GM23338 (cell line): ENCODE data around the gene MZB1. TPM values are rescaled to one million over a fixed set of nuclear protein-coding genes. Genes with fewer than 3 reads are reported as not detected.

Experiments
- ATAC-seq: fragments of 200-7000 bp; cut with Tn5 transposase; 3 replicates; pipeline ENCODE4 v1.9.1; 2020
- DNase-seq: peaks from one replicate; pipeline ENCODE4 v3.0.0-alpha.2; 2015; ENCODE audit warnings: low spot score
- H2AFZ ChIP-seq: fragments of 200-600 bp; sonication (generic); 2 replicates; pipeline ENCODE4 v1.8.0; 2016; ENCODE audit warnings: antibody characterized with exemption, mild to moderate bottlenecking, moderate library complexity
- H3F3A ChIP-seq: fragments of 200-600 bp; sonication (generic); replicated peaks from 2 replicates; pipeline ENCODE4 v1.8.0; 2017; ENCODE audit warnings: antibody characterized with exemption, mixed run types, low read depth
- H3K27ac ChIP-seq: fragments of 200-600 bp; sonication (generic); 2 replicates; pipeline ENCODE4 v1.6.1; 2016; ENCODE audit warnings: low read depth
- H3K27me3 ChIP-seq: fragments of 200-600 bp; sonication (generic); 2 replicates; pipeline ENCODE4 v1.8.0; 2016; ENCODE audit warnings: mild to moderate bottlenecking, mixed run types, moderate library complexity; ENCODE audit not compliant: insufficient read depth
- H3K36me3 ChIP-seq: fragments of 200-600 bp; sonication (generic); 2 replicates; pipeline ENCODE4 v1.8.0; 2016; ENCODE audit warnings: mild to moderate bottlenecking; ENCODE audit not compliant: insufficient read depth
- H3K4me1 ChIP-seq: fragments of 200-600 bp; sonication (generic); 2 replicates; pipeline ENCODE4 v1.8.0; 2016; ENCODE audit warnings: mild to moderate bottlenecking, moderate library complexity; ENCODE audit not compliant: insufficient read depth
- H3K4me2 ChIP-seq: fragments of 200-600 bp; sonication (generic); 2 replicates; pipeline ENCODE4 v1.7.1; 2017; ENCODE audit warnings: mixed run types
- H3K4me3 ChIP-seq: fragments of 200-600 bp; sonication (generic); 2 replicates; pipeline ENCODE4 v1.6.1; 2016; ENCODE audit warnings: mixed run types
- H3K79me2 ChIP-seq: fragments of 200-600 bp; sonication (generic); replicated peaks from 2 replicates; pipeline ENCODE4 v1.8.0; 2017; ENCODE audit warnings: mild to moderate bottlenecking; ENCODE audit not compliant: insufficient read depth
- H3K9me2 ChIP-seq: fragments of 200-600 bp; sonication (generic); 2 replicates; pipeline ENCODE4 v1.8.0; 2017; ENCODE audit not compliant: insufficient read depth
- H4K20me1 ChIP-seq: fragments of 200-600 bp; sonication (generic); replicated peaks from 2 replicates; pipeline ENCODE4 v1.8.0; 2017; ENCODE audit warnings: mild to moderate bottlenecking; ENCODE audit not compliant: insufficient read depth
- H3K27ac Mint-ChIP-seq: 2 replicates; pipeline ENCODE4 v1.8.0; 2020; ENCODE audit warnings: inconsistent platforms, mild to moderate bottlenecking, moderate library complexity, mixed read lengths
- H3K27me3 Mint-ChIP-seq: 3 replicates; pipeline ENCODE4 v1.8.0; 2022; ENCODE audit warnings: low read depth, mild to moderate bottlenecking, moderate library complexity, mixed read lengths, inconsistent platforms; ENCODE audit not compliant: insufficient read depth, poor library complexity
- H3K36me3 Mint-ChIP-seq: 3 replicates; pipeline ENCODE4 v1.8.0; 2021; ENCODE audit warnings: low read depth, mild to moderate bottlenecking, inconsistent platforms, moderate library complexity, mixed read lengths
- H3K4me1 Mint-ChIP-seq: 3 replicates; pipeline ENCODE4 v1.8.0; 2020; ENCODE audit warnings: mild to moderate bottlenecking, inconsistent platforms, mixed read lengths
- H3K4me3 Mint-ChIP-seq: 3 replicates; pipeline ENCODE4 v1.8.0; 2021; ENCODE audit warnings: moderate library complexity, mild to moderate bottlenecking, inconsistent platforms, mixed read lengths
- H3K9me3 Mint-ChIP-seq: 3 replicates; pipeline ENCODE4 v1.8.0; 2020; ENCODE audit warnings: moderate library complexity, mild to moderate bottlenecking, inconsistent platforms, mixed read lengths
- CREB1 ChIP-seq: fragments of 250-450 bp; sonication (Bioruptor Pico); IDR thresholded peaks from 2 replicates; pipeline ENCODE4 v1.5.0; 2020; ENCODE audit warnings: low read depth, mild to moderate bottlenecking, moderate library complexity
- EZH2 ChIP-seq: fragments of 200-600 bp; sonication (generic); IDR thresholded peaks from one replicate; pipeline ENCODE4 v1.8.0; 2017; ENCODE audit warnings: antibody characterized with exemption, mild to moderate bottlenecking, low read depth; ENCODE audit not compliant: unreplicated experiment
- EZH2phosphoT487 ChIP-seq: fragments of 200-600 bp; sonication (generic); IDR thresholded peaks from one replicate; pipeline ENCODE4 v1.8.1; 2018; ENCODE audit warnings: antibody characterized with exemption; ENCODE audit not compliant: unreplicated experiment
- JUNB ChIP-seq: IDR thresholded peaks from one replicate; pipeline ENCODE4 v1.6.1; 2016; ENCODE audit warnings: antibody characterized with exemption; ENCODE audit not compliant: unreplicated experiment
- NANOG ChIP-seq: IDR thresholded peaks from 2 replicates; pipeline ENCODE4 v1.6.1; 2016; ENCODE audit warnings: antibody characterized with exemption, borderline replicate concordance
- POLR2AphosphoS5 ChIP-seq: IDR thresholded peaks from 2 replicates; pipeline ENCODE4 v1.6.1; 2016; ENCODE audit warnings: antibody characterized with exemption, low read depth
- STAT1 ChIP-seq: IDR thresholded peaks from one replicate; pipeline ENCODE4 v1.6.1; 2016; ENCODE audit warnings: antibody characterized with exemption; ENCODE audit not compliant: unreplicated experiment
- ZNF114 ChIP-seq: fragments of 250-450 bp; sonication (Bioruptor Pico); IDR thresholded peaks from 2 replicates; pipeline ENCODE4 v1.5.0; 2020; ENCODE audit warnings: mild to moderate bottlenecking, moderate library complexity
- ZNF331 ChIP-seq: fragments of 250-450 bp; sonication (Bioruptor Pico); IDR thresholded peaks from 2 replicates; pipeline ENCODE4 v1.5.0; 2020; ENCODE audit warnings: low read depth, mild to moderate bottlenecking, moderate library complexity
- polyA plus RNA-seq: library from polyadenylated mRNA; unstranded; fragments of >200 nt; fragmentation: Nextera tagmentation; extraction: Ambion mirVana; gene quantifications from 2 replicates; pipeline ENCODE4 v1.2.1, GENCODE V29; 2016
- total RNA-seq: library from RNA; depleted of rRNA; stranded (reverse); fragments of >200 nt; shearing (Covaris generic); gene quantifications from 2 replicates; pipeline ENCODE4 v1.2.3, GENCODE V29; 2014
- TF ChIP-seq, protein P1 (sequence below): IDR thresholded peaks from 2 replicates; pipeline ENCODE4 v1.6.1; 2016; ENCODE audit warnings: antibody characterized with exemption
- TF ChIP-seq, protein P2 (sequence below): IDR thresholded peaks from one replicate; pipeline ENCODE4 v1.6.1; 2018; ENCODE audit warnings: antibody characterized with exemption; ENCODE audit not compliant: unreplicated experiment
- TF ChIP-seq, protein P3 (sequence below), 2 experiments: fragments of 200-600 bp in 1 of 2; sonication (generic) in 1 of 2; conservative IDR thresholded peaks; 2 replicates each; pipeline versions ENCODE4 v1.5.1 to v1.6.1; 2016 to 2017; ENCODE audit warnings: antibody characterized with exemption in 2 of 2, low read depth in 2 of 2, mild to moderate bottlenecking in 2 of 2, moderate library complexity in 1 of 2

The MZB1 gene
- total and polyA plus RNA-seq, 2 experiments from 2014 or later: 0.52 to 1.6 TPM

DNA sequence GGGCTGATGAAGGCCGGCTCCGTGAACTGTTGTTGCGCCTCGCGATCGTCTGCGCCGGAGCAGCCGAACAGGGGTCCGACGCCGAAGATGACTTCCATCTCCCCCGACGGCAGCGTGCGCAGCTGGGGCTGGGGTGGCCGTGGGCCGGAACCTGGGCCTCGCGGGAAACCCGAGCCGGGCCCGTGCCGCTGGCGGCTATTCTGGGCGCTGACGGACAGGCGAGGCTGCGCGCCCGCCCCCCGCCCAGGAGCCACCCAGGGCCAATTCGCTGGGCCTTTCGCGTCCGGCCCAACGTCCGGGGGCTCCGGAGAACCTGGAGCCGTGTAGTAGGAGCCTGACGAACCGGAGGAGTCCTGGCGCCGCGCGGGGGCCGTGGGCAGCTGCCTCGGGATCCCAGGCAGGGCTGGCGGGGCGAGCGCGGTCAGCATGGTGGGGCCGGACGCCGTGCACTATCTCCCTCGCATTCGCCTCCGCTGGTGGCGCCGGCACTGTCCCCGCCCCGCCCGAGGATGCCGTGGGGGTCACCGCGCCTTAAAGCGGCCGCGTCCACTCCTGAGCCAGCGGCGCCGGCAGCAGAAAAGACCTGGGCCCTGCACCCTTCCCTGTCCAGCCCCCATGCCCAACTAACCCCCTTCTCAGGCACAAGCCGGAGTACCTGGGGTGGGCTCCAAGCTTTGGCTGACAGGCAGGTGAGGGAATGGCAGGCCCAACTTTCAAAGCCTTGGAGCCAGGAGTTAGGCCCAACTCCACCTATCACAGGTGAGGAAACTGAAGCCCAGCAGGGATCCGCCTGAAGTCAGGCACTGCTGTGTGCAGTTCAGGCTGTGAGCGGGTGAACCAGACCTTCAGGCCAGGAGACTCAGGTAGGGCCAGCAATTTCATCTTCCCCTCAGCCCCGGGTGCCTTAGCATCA is 5.2 kb upstream of the MZB1 start, which contains the start of gene PROB1:
PROB1 (minus strand) TSS at position 451 of the 913 bp plus-strand sequence; CDS start at position 428, 23 bp downstream.
- no peaks in the 10 kb centered on the region for H4K20me1 ChIP-seq
- H3K4me1 ChIP-seq: peaks cover 4% of the 10 kb centered on the region; the same call in 1 of the 2 replicates
- TF ChIP-seq, protein P1, sequence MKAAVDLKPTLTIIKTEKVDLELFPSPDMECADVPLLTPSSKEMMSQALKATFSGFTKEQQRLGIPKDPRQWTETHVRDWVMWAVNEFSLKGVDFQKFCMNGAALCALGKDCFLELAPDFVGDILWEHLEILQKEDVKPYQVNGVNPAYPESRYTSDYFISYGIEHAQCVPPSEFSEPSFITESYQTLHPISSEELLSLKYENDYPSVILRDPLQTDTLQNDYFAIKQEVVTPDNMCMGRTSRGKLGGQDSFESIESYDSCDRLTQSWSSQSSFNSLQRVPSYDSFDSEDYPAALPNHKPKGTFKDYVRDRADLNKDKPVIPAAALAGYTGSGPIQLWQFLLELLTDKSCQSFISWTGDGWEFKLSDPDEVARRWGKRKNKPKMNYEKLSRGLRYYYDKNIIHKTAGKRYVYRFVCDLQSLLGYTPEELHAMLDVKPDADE: no peak
- no peak for TF ChIP-seq ZNF331 (CRISPR knock-in tag)
- TF ChIP-seq STAT1: no peak
- peak; percentile 17 for TF ChIP-seq POLR2AphosphoS5
- no peak for TF ChIP-seq EZH2
- no peak for TF ChIP-seq ZNF114 (CRISPR knock-in tag)
- no peak for TF ChIP-seq JUNB
- TF ChIP-seq EZH2phosphoT487: no peak
- H2AFZ ChIP-seq: peak within 1 kb of the TSS; percentile 98
- peaks cover 23% of the 10 kb centered on the region for H3K4me1 Mint-ChIP-seq
- ATAC-seq (peak; percentile 8), DNase-seq (peak; percentile 63)
- H3K27me3 Mint-ChIP-seq: peaks cover 46% of the 10 kb centered on the region
- peaks cover 25% of the 10 kb centered on the region for H3F3A ChIP-seq
- no peaks in the 10 kb centered on the region for H3K36me3 ChIP-seq
- peak within 1 kb of the TSS; percentile 96 for H3K4me2 ChIP-seq
- no peaks in the 10 kb centered on the region for H3K9me2 ChIP-seq
- H3K27ac Mint-ChIP-seq: no peak within 1 kb of the TSS
- H3K4me3 ChIP-seq: peak within 1 kb of the TSS; percentile 81
- H3K27ac ChIP-seq: no peak within 1 kb of the TSS
- no peaks in the 10 kb centered on the region for H3K9me3 Mint-ChIP-seq
- peak within 1 kb of the TSS; percentile 86 for H3K4me3 Mint-ChIP-seq
- H3K27me3 ChIP-seq: peaks cover 44% of the 10 kb centered on the region
- H3K36me3 Mint-ChIP-seq: peaks cover 13% of the 10 kb centered on the region
- no peaks in the 10 kb centered on the region for H3K79me2 ChIP-seq

DNA sequence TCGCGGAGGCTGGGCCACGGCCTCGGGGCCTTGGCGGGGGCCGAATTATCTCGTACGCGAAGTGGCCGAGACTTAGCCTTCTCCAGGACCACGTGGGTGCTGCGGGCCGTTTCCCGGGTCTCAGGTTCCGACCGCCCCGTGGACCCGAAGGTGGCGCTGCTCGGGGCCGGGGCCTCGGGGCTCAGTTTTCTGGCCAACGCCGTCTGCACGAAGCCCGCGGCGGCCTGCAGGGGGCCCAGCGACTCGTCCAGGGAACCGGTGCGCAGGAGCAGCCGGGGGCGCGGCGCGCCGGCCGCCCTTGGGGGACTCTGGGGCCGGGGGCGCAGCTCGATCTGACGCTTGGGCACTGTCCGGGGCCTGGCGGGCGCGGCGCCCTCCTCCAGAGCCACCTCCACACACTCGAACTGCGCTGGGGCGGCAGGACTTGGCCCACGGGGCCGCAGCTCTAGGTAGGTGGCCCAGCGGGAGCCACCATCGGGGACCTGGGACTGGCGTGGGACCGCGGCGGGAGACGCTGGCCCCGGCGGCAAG is 4.5 kb upstream of the MZB1 start:
- peaks cover 4% of the 10 kb centered on the region; the same call in 1 of the 2 replicates for H3K4me1 ChIP-seq
- Mint-ChIP-seq H3K36me3 (peaks cover 6% of the 10 kb centered on the region), H3K4me1 (peaks cover 27% of the 10 kb centered on the region), H3K27ac (no peak overlapping the region), H3K27me3 (peaks cover 49% of the 10 kb centered on the region), H3K4me3 (peak overlapping the region; percentile 86), H3K9me3 (no peaks in the 10 kb centered on the region)
- H2AFZ ChIP-seq: peak overlapping the region; percentile 98
- no peaks in the 10 kb centered on the region for H3K79me2 ChIP-seq
- H3K27ac ChIP-seq: no peak overlapping the region
- peak overlapping the region; percentile 81 for H3K4me3 ChIP-seq
- H3K27me3 ChIP-seq: peaks cover 44% of the 10 kb centered on the region
- H3F3A ChIP-seq: peaks cover 25% of the 10 kb centered on the region
- H3K9me2 ChIP-seq: no peaks in the 10 kb centered on the region
- H4K20me1 ChIP-seq: no peaks in the 10 kb centered on the region
- no peaks in the 10 kb centered on the region for H3K36me3 ChIP-seq
- H3K4me2 ChIP-seq: peak overlapping the region; percentile 96
- TF ChIP-seq EZH2: peak; percentile 28
- TF ChIP-seq POLR2AphosphoS5: no peak
- TF ChIP-seq, protein P1: no peak
- TF ChIP-seq, protein P2, sequence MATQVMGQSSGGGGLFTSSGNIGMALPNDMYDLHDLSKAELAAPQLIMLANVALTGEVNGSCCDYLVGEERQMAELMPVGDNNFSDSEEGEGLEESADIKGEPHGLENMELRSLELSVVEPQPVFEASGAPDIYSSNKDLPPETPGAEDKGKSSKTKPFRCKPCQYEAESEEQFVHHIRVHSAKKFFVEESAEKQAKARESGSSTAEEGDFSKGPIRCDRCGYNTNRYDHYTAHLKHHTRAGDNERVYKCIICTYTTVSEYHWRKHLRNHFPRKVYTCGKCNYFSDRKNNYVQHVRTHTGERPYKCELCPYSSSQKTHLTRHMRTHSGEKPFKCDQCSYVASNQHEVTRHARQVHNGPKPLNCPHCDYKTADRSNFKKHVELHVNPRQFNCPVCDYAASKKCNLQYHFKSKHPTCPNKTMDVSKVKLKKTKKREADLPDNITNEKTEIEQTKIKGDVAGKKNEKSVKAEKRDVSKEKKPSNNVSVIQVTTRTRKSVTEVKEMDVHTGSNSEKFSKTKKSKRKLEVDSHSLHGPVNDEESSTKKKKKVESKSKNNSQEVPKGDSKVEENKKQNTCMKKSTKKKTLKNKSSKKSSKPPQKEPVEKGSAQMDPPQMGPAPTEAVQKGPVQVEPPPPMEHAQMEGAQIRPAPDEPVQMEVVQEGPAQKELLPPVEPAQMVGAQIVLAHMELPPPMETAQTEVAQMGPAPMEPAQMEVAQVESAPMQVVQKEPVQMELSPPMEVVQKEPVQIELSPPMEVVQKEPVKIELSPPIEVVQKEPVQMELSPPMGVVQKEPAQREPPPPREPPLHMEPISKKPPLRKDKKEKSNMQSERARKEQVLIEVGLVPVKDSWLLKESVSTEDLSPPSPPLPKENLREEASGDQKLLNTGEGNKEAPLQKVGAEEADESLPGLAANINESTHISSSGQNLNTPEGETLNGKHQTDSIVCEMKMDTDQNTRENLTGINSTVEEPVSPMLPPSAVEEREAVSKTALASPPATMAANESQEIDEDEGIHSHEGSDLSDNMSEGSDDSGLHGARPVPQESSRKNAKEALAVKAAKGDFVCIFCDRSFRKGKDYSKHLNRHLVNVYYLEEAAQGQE: no peak
- TF ChIP-seq NANOG: no peak
- no peak for TF ChIP-seq CREB1
- TF ChIP-seq, protein P3, sequence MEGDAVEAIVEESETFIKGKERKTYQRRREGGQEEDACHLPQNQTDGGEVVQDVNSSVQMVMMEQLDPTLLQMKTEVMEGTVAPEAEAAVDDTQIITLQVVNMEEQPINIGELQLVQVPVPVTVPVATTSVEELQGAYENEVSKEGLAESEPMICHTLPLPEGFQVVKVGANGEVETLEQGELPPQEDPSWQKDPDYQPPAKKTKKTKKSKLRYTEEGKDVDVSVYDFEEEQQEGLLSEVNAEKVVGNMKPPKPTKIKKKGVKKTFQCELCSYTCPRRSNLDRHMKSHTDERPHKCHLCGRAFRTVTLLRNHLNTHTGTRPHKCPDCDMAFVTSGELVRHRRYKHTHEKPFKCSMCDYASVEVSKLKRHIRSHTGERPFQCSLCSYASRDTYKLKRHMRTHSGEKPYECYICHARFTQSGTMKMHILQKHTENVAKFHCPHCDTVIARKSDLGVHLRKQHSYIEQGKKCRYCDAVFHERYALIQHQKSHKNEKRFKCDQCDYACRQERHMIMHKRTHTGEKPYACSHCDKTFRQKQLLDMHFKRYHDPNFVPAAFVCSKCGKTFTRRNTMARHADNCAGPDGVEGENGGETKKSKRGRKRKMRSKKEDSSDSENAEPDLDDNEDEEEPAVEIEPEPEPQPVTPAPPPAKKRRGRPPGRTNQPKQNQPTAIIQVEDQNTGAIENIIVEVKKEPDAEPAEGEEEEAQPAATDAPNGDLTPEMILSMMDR (conservative IDR thresholded peaks at IDR 0.05; ENCODE audit: low read depth in 2 of 2): peak; percentile 51 to 68
- peak; percentile 27 for ATAC-seq
- DNase-seq: peak; percentile 84
